PC-9 (cell line): ENCODE measurements around the gene MDH1. TPM values are rescaled to one million over a fixed set of nuclear protein-coding genes. Genes with fewer than 3 reads are reported as not detected.

Source experiments
- BruUV-seq: library from RNA; stranded (reverse); fragments of 400-500 nt; replicated peaks from 2 replicates; lab custom pipeline; 2021; lab: Mats Ljungman, UMichigan
- CTCF ChIA-PET: fragments of 300-600 bp; sonication (Branson Sonifier 250); formaldehyde crosslinking; loops from one replicate; lab custom pipeline; 2022; ENCODE audit warnings: antibody characterized with exemption; lab: Charles Lee
- POLR2A ChIA-PET: fragments of 300-600 bp; sonication (Branson Sonifier 250); formaldehyde crosslinking; loops from one replicate; lab custom pipeline; 2022; ENCODE audit warnings: antibody characterized with exemption; ENCODE audit not compliant: unreplicated experiment; lab: Charles Lee
- DNase-seq, 2 experiments: peaks; one replicate each; pipeline versions ENCODE4 v3.0.0 to v3.0.0-alpha.2; 2015 to 2022; ENCODE audit warnings: mixed read lengths in 1 of 2
- H2AFZ ChIP-seq: fragments of 200-600 bp; sonication (generic); 2 replicates; pipeline ENCODE4 v1.8.1; 2017; ENCODE audit warnings: antibody characterized with exemption
- H3F3A ChIP-seq: fragments of 200-600 bp; sonication (generic); 2 replicates; pipeline ENCODE4 v1.8.1; 2017; ENCODE audit warnings: antibody characterized with exemption, mild to moderate bottlenecking, low read depth; ENCODE audit not compliant: insufficient read depth
- H3K27ac ChIP-seq: fragments of 200-600 bp; sonication (generic); 2 replicates; pipeline ENCODE4 v1.6.1; 2016; ENCODE audit warnings: mixed run types
- H3K27me3 ChIP-seq: fragments of 200-600 bp; sonication (generic); 2 replicates; pipeline ENCODE4 v1.6.1; 2016; ENCODE audit warnings: low read depth, mixed run types; ENCODE audit not compliant: insufficient read depth
- H3K36me3 ChIP-seq: fragments of 200-600 bp; sonication (generic); 2 replicates; pipeline ENCODE4 v1.6.1; 2016; ENCODE audit warnings: low read depth, mixed run types
- H3K4me1 ChIP-seq: fragments of 200-600 bp; sonication (generic); replicated peaks from 2 replicates; pipeline ENCODE4 v1.6.1; 2016; ENCODE audit warnings: mixed run types; ENCODE audit not compliant: insufficient read depth
- H3K4me2 ChIP-seq: fragments of 200-600 bp; sonication (generic); 2 replicates; pipeline ENCODE4 v1.6.1; 2017; ENCODE audit warnings: mixed run types
- H3K4me3 ChIP-seq: fragments of 200-600 bp; sonication (generic); 2 replicates; pipeline ENCODE4 v1.6.1; 2016; ENCODE audit warnings: mixed run types
- H3K79me2 ChIP-seq: fragments of 200-600 bp; sonication (generic); 2 replicates; pipeline ENCODE4 v1.6.1; 2017; ENCODE audit warnings: low read depth, mixed run types
- H3K9me2 ChIP-seq: fragments of 200-600 bp; sonication (generic); 2 replicates; pipeline ENCODE4 v1.8.1; 2017; ENCODE audit warnings: mild to moderate bottlenecking; ENCODE audit not compliant: insufficient read depth
- H3K9me3 ChIP-seq: fragments of 200-600 bp; sonication (generic); 2 replicates; pipeline ENCODE4 v1.8.1; 2016; ENCODE audit warnings: low read depth; ENCODE audit not compliant: insufficient read depth
- H4K20me1 ChIP-seq: fragments of 200-600 bp; sonication (generic); 2 replicates; pipeline ENCODE4 v1.8.1; 2017; ENCODE audit not compliant: insufficient read depth
- EZH2 ChIP-seq: fragments of 200-600 bp; sonication (generic); IDR thresholded peaks from 2 replicates; pipeline ENCODE4 v1.8.0; 2017; ENCODE audit warnings: antibody characterized with exemption, low read depth
- intact Hi-C: fragments of 100-400 bp; cut with micrococcal nuclease; formaldehyde crosslinking; loops from one replicate; pipeline ENCODE4 v1.10.0; 2022; ENCODE audit not compliant: unreplicated experiment
- total RNA-seq: library from RNA; stranded (reverse); gene quantifications from 2 replicates; pipeline ENCODE4 v1.2.3, GENCODE V29; 2021
- TF ChIP-seq, protein P1 (sequence below): fragments of 200-600 bp; sonication (generic); conservative IDR thresholded peaks from 2 replicates; pipeline ENCODE4 v1.6.1; 2017; ENCODE audit warnings: mixed run types, antibody characterized with exemption, mild to moderate bottlenecking, moderate library complexity

Gene MDH1
- total RNA-seq, 1 experiment from 2014 or later, result 157 TPM

DNA sequence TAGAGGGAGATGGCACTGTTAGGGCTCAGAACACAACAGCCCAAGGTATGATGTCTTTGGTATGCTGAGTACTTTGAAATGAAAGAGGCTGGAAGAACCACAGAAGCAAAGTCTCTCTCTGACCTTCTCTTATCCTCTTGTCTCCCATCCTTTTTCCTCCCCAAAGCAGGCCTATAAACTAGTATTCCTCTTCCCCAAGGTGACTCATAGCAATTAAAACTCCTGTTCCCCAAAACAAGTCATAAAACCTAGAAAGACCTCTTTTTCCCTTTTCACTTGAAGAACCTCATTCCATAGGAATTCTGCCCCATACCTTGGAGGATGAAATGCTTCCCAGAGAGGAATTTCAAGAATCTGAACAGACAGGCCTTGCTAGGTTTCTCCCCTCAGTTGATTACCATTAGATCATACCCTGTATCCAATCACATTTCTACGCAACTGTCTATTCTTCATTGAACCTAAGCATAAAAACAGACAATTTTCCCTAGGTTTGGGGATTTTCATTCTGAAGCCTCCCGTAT, 25.7 kb downstream of the MDH1 start:
- CTCF ChIA-PET, result no interaction called here

DNA sequence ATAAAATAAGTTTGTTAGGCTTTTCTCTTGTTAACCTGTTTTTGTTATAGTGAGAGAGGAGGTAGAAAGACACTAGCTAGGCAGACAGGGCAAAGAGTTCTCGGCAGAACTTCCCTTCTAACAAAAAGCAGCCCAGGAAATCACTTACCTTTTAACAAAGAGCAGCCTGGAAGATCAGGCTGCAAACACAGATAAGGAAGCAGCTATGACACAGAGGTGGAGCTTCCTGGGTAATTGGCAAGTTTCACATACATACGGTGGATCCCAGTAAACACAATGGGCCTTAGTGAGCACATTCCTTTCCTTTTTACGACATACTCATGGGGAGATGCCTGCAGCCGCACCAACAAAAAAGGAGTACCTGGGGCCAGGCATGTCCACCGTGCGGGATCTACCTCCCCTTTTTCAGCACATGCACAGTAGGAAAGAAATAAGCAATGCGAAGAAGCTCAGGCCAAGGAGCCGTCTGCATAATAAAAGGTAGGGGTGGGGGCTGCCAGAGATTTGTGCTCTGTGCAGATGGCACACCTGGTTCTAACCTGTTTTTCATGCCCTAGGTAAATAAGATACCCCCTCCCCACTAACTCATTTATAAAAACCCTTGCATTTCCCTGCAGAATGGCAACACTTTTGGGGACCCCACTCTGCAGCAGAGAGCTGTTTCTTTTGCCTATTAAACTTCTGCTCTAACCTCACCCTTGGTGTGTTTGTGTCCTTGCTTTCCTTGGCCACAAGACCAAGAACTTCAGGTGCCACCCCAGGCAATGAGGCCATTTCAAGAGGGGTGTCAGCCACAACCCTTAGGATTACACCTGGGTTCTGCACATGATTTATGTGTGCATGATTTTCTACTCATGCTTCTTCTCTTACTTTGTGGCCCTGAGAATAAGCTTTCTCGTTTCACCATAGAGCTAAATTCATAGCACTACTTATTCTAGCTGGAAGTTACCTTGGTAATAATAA, 26.5 kb downstream of the MDH1 start:
- H2AFZ ChIP-seq, result peak overlapping the region; percentile 53
- TF ChIP-seq, protein P1, sequence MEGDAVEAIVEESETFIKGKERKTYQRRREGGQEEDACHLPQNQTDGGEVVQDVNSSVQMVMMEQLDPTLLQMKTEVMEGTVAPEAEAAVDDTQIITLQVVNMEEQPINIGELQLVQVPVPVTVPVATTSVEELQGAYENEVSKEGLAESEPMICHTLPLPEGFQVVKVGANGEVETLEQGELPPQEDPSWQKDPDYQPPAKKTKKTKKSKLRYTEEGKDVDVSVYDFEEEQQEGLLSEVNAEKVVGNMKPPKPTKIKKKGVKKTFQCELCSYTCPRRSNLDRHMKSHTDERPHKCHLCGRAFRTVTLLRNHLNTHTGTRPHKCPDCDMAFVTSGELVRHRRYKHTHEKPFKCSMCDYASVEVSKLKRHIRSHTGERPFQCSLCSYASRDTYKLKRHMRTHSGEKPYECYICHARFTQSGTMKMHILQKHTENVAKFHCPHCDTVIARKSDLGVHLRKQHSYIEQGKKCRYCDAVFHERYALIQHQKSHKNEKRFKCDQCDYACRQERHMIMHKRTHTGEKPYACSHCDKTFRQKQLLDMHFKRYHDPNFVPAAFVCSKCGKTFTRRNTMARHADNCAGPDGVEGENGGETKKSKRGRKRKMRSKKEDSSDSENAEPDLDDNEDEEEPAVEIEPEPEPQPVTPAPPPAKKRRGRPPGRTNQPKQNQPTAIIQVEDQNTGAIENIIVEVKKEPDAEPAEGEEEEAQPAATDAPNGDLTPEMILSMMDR, result no peak
- no peak for TF ChIP-seq EZH2
- no peaks in the 10 kb centered on the region for H3K9me3 ChIP-seq
- intact Hi-C loops, result loop anchor here (1.0 to 5.0 kb wide), 3 partner anchors 27 to 272 kb away; partner anchors contain the start of genes MDH1, UGP2 and WDPCP
- POLR2A ChIA-PET, result interaction anchor here (0.6 to 0.7 kb wide), 5 partner anchors 27 to 1931 kb away, joined by 3 to 5 read pairs (median 3); partner anchors contain the start of genes MDH1 and WDPCP
- no peaks in the 10 kb centered on the region for H4K20me1 ChIP-seq
- H3K79me2 ChIP-seq, result no peaks in the 10 kb centered on the region
- peaks cover 34% of the 10 kb centered on the region for H3F3A ChIP-seq
- CTCF ChIA-PET, result interaction anchor here (0.6 kb wide), 1 partner anchor 130 kb away, joined by 3 read pairs; no protein-coding TSS in a partner anchor
- no peaks in the 10 kb centered on the region for H3K9me2 ChIP-seq
- H3K4me2 ChIP-seq, result peak overlapping the region; percentile 86
- no peaks in the 10 kb centered on the region for H3K36me3 ChIP-seq
- H3K27me3 ChIP-seq, result no peaks in the 10 kb centered on the region
- TSS peak; percentile 85 for BruUV-seq
- H3K4me1 ChIP-seq, result peaks cover 38% of the 10 kb centered on the region
- H3K27ac ChIP-seq, result peak overlapping the region; percentile 94
- DNase-seq, result peak; percentile 57 to 91
- H3K4me3 ChIP-seq, result peak overlapping the region; percentile 51

More for the DNA sequence above, 25.7 kb downstream of the MDH1 start:
- TSS peak; percentile 82 for BruUV-seq
- POLR2A ChIA-PET, result interaction anchor here (0.6 to 0.7 kb wide), 2 partner anchors 30 to 88 kb away, joined by 3 to 5 read pairs; no protein-coding TSS in a partner anchor
- Histone ChIP-seq H3K36me3 (no peaks in the 10 kb centered on the region), H3K27me3 (no peaks in the 10 kb centered on the region), H3K4me1 (peaks cover 38% of the 10 kb centered on the region), H2AFZ (peak overlapping the region; percentile 53), H3K4me2 (peak overlapping the region; percentile 86), H3K27ac (peak overlapping the region; percentile 94), H3K4me3 (peak overlapping the region; percentile 51), H3F3A (peaks cover 34% of the 10 kb centered on the region), H3K9me3 (no peaks in the 10 kb centered on the region), H3K9me2 (no peaks in the 10 kb centered on the region), H3K79me2 (no peaks in the 10 kb centered on the region), H4K20me1 (no peaks in the 10 kb centered on the region)
- TF ChIP-seq, protein P1, result no peak
- TF ChIP-seq EZH2, result no peak
- peak; percentile 59 to 96 for DNase-seq
- intact Hi-C loops, result loop anchor here (1.0 to 2.0 kb wide), 2 partner anchors 26 to 226 kb away; partner anchors contain the start of genes MDH1, UGP2 and WDPCP

- Histone ChIP-seq H3K27ac (no peak overlapping the region), H4K20me1 (no peaks in the 10 kb centered on the region)
- no TSS peak for BruUV-seq
Measured at GRCh38 chr2:63617366-63617765, 28.6 kb downstream of the MDH1 start.

More at GRCh38 chr2:63617366-63617765, 28.6 kb downstream of the MDH1 start:
- peaks cover 34% of the 10 kb centered on the region for H3F3A ChIP-seq
- no peaks in the 10 kb centered on the region for H3K27me3 ChIP-seq
- no peaks in the 10 kb centered on the region for H3K9me3 ChIP-seq
- H3K9me2 ChIP-seq, result no peaks in the 10 kb centered on the region
- H3K4me2 ChIP-seq, result no peak overlapping the region
- H3K4me1 ChIP-seq, result peaks cover 38% of the 10 kb centered on the region
- no peaks in the 10 kb centered on the region for H3K36me3 ChIP-seq
- no peaks in the 10 kb centered on the region for H3K79me2 ChIP-seq
- ChIA-PET CTCF (interaction anchor here (0.7 kb wide), 1 partner anchor 11 kb away, joined by 3 read pairs; no protein-coding TSS in a partner anchor), POLR2A (interaction anchor here (0.8 kb wide), 1 partner anchor 21 kb away, joined by 8 read pairs; no protein-coding TSS in a partner anchor)
- no peak for DNase-seq
- H3K4me3 ChIP-seq, result no peak overlapping the region
- no peak for TF ChIP-seq EZH2
- TF ChIP-seq, protein P1, result no peak
- intact Hi-C loops, result loop anchor here (5.0 kb wide), 1 partner anchor 270 kb away; no protein-coding TSS in a partner anchor
- no peak overlapping the region for H2AFZ ChIP-seq
